ENCODE data around the gene CDH5. TPM values are rescaled to one million over a fixed set of nuclear protein-coding genes. Genes with fewer than 3 reads are reported as not detected.

Gene CDH5
- polyA plus RNA-seq, 1 donor (not counting 4 experiments of a cell fraction or from before 2014, with no cell fraction given): 0.05 TPM

DNA sequence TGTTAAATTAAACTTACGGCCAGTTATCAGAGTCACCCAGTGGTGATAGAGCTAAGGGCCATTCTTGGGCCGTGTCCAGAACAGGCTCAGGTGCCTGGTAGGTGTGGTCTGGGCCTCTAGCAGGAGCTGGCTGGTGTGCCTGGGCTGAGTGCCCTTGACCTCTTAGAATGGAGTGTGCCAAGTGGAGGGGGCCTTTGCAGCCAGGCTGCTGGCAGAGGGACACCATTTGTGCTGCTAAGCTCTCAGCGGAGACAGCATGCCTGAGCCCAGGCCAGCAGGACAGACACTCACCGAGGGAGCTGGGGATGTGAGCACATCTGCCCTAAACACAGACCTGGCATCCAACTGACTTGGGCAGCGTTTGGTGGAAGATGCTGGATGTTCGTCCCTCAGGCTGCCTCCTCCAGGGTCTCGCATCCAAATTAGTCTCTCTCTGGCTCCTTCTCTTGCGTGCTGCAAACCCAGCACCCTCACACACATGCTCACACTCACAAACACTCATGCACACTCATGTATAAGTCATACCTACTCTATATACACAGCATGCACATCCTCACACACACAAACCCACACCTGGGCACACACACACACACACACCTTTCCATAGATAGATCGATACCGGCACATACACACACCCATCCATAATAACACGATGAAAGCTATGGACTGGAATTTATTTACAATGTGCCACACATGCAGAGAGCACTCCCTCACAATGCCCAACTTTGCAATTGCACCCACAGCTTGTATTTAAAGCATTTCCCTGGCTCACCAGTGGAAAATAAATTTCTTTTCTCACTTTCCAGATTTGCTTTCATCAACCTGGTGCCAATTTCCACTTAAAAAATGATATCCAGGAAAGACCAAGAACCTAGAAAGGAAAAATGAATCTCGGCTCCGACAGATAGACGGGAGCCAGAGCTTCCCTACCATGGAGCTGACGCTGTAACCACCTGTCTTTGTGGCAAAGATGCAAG, 33.6 kb upstream of the CDH5 start:
- peaks cover 11% of the 10 kb centered on the region for H3K4me1 ChIP-seq (ENCODE audit: control insufficient read depth, extremely low read depth, insufficient read depth, low read length)
- H3K9ac ChIP-seq (ENCODE audit: control insufficient read depth, extremely low read depth, insufficient read depth, low read length): no peak overlapping the region
- H2AFZ ChIP-seq (ENCODE audit: control insufficient read depth, low read length): no peak overlapping the region
- H3K9me3 ChIP-seq (ENCODE audit: control insufficient read depth, low read depth, low read length): peaks cover 2% of the 10 kb centered on the region
- no peaks in the 10 kb centered on the region for H4K20me1 ChIP-seq (ENCODE audit: control insufficient read depth, extremely low read depth, insufficient read depth, low read length)
- H3K27ac ChIP-seq (ENCODE audit: control insufficient read depth, insufficient read depth, low read length): no peak overlapping the region
- no peaks in the 10 kb centered on the region for H3K36me3 ChIP-seq (ENCODE audit: control insufficient read depth in 2 of 2, extremely low read depth in 1 of 2, insufficient read depth in 2 of 2, low read length in 2 of 2)
- H3K9me1 ChIP-seq (ENCODE audit: control insufficient read depth, extremely low read depth, insufficient read depth, low read length): no peaks in the 10 kb centered on the region
- no peaks in the 10 kb centered on the region for H3K79me2 ChIP-seq (ENCODE audit: control insufficient read depth, insufficient read depth, low read length)
- H3K4me3 ChIP-seq (ENCODE audit: control insufficient read depth in 2 of 3, extremely low read depth in 1 of 3, insufficient read depth in 2 of 3, low read depth in 1 of 3, low read length in 3 of 3): no peak overlapping the region
- dilution Hi-C loops (cut with MboI; ENCODE audit: extremely low pct_ligation_motif_present, low sequenced_read_pairs): no loop called here
- FAIRE-seq (no peak), DNase-seq (ENCODE audit: low read depth, low spot score) (no peak)
- no peak for TF ChIP-seq EZH2 (IDR thresholded peaks at IDR 0.05; ENCODE audit: low read length)
- TF ChIP-seq, protein P1, sequence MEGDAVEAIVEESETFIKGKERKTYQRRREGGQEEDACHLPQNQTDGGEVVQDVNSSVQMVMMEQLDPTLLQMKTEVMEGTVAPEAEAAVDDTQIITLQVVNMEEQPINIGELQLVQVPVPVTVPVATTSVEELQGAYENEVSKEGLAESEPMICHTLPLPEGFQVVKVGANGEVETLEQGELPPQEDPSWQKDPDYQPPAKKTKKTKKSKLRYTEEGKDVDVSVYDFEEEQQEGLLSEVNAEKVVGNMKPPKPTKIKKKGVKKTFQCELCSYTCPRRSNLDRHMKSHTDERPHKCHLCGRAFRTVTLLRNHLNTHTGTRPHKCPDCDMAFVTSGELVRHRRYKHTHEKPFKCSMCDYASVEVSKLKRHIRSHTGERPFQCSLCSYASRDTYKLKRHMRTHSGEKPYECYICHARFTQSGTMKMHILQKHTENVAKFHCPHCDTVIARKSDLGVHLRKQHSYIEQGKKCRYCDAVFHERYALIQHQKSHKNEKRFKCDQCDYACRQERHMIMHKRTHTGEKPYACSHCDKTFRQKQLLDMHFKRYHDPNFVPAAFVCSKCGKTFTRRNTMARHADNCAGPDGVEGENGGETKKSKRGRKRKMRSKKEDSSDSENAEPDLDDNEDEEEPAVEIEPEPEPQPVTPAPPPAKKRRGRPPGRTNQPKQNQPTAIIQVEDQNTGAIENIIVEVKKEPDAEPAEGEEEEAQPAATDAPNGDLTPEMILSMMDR (optimal IDR thresholded peaks at IDR 0.05 in 1 of 3, IDR thresholded peaks at IDR 0.05 in 1 of 3, conservative IDR thresholded peaks at IDR 0.05 in 1 of 3; ENCODE audit: extremely low read depth in 1 of 3, insufficient read depth in 2 of 3, low read length in 3 of 3): no peak
- H3K4me2 ChIP-seq (ENCODE audit: control insufficient read depth, extremely low read depth, insufficient read depth, low read depth, low read length): no peak overlapping the region
- peaks cover 7% of the 10 kb centered on the region for H3K27me3 ChIP-seq (ENCODE audit: control insufficient read depth, extremely low read depth, insufficient read depth, low read length)

DNA sequence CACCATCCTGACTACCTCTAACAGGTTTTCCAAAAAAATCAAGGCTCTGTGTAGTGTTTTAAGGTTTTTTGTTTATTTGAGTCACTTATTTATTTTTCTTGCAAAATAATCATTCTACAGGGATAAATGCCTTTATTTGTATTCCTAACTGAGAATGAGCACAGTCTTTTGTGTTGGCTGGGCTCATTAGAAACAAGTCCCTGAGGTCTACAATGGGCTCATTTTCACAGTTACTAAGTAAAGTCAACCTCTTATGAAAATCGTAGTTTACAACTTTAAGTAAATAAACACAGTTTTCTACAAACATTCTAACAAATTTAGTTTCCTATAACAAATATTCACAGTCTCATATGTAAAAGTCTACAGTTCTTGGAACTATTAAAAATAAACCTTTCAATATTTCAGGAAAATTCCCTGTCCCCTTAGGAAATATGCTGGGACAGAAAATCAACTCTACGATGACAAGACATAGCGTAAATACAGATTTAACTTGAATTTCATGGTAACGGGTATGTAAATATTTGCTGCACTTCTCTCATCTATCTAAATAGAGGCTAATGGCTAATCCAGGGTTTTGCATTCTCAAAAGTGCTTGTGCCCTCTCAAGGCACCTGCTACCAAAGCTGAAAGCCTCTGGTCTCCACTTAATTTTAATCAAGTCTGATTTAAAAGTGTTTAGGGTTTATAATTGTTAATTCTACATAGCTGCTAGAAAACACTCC, 31.5 kb upstream of the CDH5 start:
- FAIRE-seq (no peak), DNase-seq (ENCODE audit: low read depth, low spot score) (no peak)
- Histone ChIP-seq H3K79me2 (ENCODE audit: control insufficient read depth, insufficient read depth, low read length) (no peaks in the 10 kb centered on the region), H3K4me1 (ENCODE audit: control insufficient read depth, extremely low read depth, insufficient read depth, low read length) (peaks cover 4% of the 10 kb centered on the region), H3K36me3 (ENCODE audit: control insufficient read depth in 2 of 2, extremely low read depth in 1 of 2, insufficient read depth in 2 of 2, low read length in 2 of 2) (no peaks in the 10 kb centered on the region), H4K20me1 (ENCODE audit: control insufficient read depth, extremely low read depth, insufficient read depth, low read length) (no peaks in the 10 kb centered on the region), H2AFZ (ENCODE audit: control insufficient read depth, low read length) (no peak overlapping the region), H3K4me3 (ENCODE audit: control insufficient read depth in 2 of 3, extremely low read depth in 1 of 3, insufficient read depth in 2 of 3, low read depth in 1 of 3, low read length in 3 of 3) (no peak overlapping the region), H3K27ac (ENCODE audit: control insufficient read depth, insufficient read depth, low read length) (no peak overlapping the region), H3K9ac (ENCODE audit: control insufficient read depth, extremely low read depth, insufficient read depth, low read length) (no peak overlapping the region), H3K9me3 (ENCODE audit: control insufficient read depth, low read depth, low read length) (peaks cover 2% of the 10 kb centered on the region), H3K4me2 (ENCODE audit: control insufficient read depth, extremely low read depth, insufficient read depth, low read depth, low read length) (no peak overlapping the region), H3K27me3 (ENCODE audit: control insufficient read depth, extremely low read depth, insufficient read depth, low read length) (peaks cover 7% of the 10 kb centered on the region), H3K9me1 (ENCODE audit: control insufficient read depth, extremely low read depth, insufficient read depth, low read length) (no peaks in the 10 kb centered on the region)
- dilution Hi-C loops (cut with MboI; ENCODE audit: extremely low pct_ligation_motif_present, low sequenced_read_pairs): no loop called here
- no peak for TF ChIP-seq EZH2 (IDR thresholded peaks at IDR 0.05; ENCODE audit: low read length)
- TF ChIP-seq, protein P1 (optimal IDR thresholded peaks at IDR 0.05 in 1 of 3, IDR thresholded peaks at IDR 0.05 in 1 of 3, conservative IDR thresholded peaks at IDR 0.05 in 1 of 3; ENCODE audit: extremely low read depth in 1 of 3, insufficient read depth in 2 of 3, low read length in 3 of 3): no peak

Data from keratinocyte (primary cell).